Right atrium auricular region (tissue), 2 donors: ENCODE measurements around the gene SAP25. TPM values are rescaled to one million over a fixed set of nuclear protein-coding genes. Genes with fewer than 3 reads are reported as not detected.

Source experiments
- DNase-seq: peaks from one replicate; pipeline ENCODE4 v3.0.0-alpha.2; 2019; ENCODE audit warnings: low spot score
- H3K27ac ChIP-seq, 2 donors: fragments of 200-600 bp; sonication (generic); 1 replicate in 1 of 2; 2 replicates in 1 of 2; pipeline ENCODE4 v1.5.1; 2016 to 2019
- H3K27me3 ChIP-seq, 2 donors: fragments of 200-600 bp; sonication (generic); one replicate each; pipeline versions ENCODE4 v1.5.1 to v1.6.0; 2017 to 2019
- H3K36me3 ChIP-seq: fragments of 200-600 bp; sonication (generic); one replicate; pipeline ENCODE4 v1.5.1; 2016
- H3K4me1 ChIP-seq, 2 donors: fragments of 200-600 bp; sonication (generic); one replicate each; pipeline versions ENCODE4 v1.5.1 to v1.6.0; 2017 to 2019
- H3K4me3 ChIP-seq, 2 donors: fragments of 200-600 bp; sonication (generic); 1 replicate in 1 of 2; 2 replicates in 1 of 2; pipeline ENCODE4 v1.5.1; 2017 to 2019; ENCODE audit warnings: mild to moderate bottlenecking in 1 of 2, moderate library complexity in 1 of 2
- H3K9me3 ChIP-seq, 2 donors: fragments of 200-600 bp; sonication (generic); one replicate each; pipeline ENCODE4 v1.5.1; 2019
- total RNA-seq, 2 donors: library from RNA; depleted of rRNA; stranded (reverse); fragments of >200 nt; gene quantifications; one replicate each; pipeline ENCODE4 v1.1.0, GENCODE V29; 2016
- TF ChIP-seq, protein P1 (sequence below), 2 donors: fragments of 200-600 bp; sonication (generic); IDR thresholded peaks; one replicate each; pipeline ENCODE4 v1.5.1; 2019; ENCODE audit warnings: antibody characterized with exemption in 2 of 2

The SAP25 gene
- total RNA-seq, 2 donors from 2014 or later: not detected

GRCh38 chr7:100606313-100606712 lies 32.6 kb upstream of the SAP25 start:
- DNase-seq: no peak
- Histone ChIP-seq H3K27me3 (no peaks in the 10 kb centered on the region), H3K27ac (no peak overlapping the region), H3K4me3 (no peak overlapping the region), H3K9me3 (no peaks in the 10 kb centered on the region), H3K4me1 (peaks cover 0 to 35% of the 10 kb centered on the region in 2 donors), H3K36me3 (no peaks in the 10 kb centered on the region)
- TF ChIP-seq, protein P1, sequence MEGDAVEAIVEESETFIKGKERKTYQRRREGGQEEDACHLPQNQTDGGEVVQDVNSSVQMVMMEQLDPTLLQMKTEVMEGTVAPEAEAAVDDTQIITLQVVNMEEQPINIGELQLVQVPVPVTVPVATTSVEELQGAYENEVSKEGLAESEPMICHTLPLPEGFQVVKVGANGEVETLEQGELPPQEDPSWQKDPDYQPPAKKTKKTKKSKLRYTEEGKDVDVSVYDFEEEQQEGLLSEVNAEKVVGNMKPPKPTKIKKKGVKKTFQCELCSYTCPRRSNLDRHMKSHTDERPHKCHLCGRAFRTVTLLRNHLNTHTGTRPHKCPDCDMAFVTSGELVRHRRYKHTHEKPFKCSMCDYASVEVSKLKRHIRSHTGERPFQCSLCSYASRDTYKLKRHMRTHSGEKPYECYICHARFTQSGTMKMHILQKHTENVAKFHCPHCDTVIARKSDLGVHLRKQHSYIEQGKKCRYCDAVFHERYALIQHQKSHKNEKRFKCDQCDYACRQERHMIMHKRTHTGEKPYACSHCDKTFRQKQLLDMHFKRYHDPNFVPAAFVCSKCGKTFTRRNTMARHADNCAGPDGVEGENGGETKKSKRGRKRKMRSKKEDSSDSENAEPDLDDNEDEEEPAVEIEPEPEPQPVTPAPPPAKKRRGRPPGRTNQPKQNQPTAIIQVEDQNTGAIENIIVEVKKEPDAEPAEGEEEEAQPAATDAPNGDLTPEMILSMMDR (IDR thresholded peaks at IDR 0.05): no peak

DNA sequence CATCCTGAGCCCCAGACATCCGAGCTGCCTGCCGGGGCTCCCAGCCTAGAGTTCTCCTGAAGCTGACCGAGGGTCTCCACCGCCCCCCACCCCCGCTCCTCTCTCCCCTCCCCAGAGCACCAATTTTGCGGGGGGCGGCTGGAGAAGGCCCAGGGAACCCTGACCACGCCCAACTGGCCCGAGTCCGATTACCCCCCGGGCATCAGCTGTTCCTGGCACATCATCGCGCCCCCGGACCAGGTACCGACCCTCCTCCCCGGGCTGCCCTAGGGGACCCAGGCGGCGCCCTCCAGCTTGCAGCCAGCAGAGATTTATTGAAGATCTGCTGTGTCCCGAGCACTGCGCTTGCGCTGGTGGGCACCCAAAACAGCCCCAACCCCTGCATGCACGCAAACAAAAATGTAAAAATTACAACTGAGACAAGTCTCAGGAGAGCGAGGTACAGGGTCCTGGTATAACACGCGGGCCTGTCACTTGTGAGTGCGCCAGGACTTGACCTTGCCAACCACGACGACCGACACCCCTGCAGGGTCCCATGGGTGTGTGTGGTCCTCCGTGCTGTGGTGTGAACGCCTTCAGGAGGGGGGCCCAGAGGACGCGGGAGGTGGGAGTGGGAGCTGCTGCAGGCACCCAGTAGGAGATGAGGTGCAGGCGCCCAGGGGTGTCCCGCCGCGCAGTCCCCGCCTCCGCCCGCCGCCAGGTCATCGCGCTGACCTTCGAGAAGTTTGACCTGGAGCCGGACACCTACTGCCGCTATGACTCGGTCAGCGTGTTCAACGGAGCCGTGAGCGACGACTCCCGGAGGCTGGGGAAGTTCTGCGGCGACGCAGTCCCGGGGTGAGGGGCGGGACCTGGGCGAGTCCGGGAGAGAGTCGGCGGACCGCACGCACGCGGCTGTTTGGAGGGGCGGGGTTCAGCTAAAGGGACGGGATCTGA lies 31.5 kb upstream of the SAP25 start:
- Histone ChIP-seq H3K4me3 (peak overlapping the region; percentile 66 to 73), H3K27me3 (no peaks in the 10 kb centered on the region), H3K9me3 (no peaks in the 10 kb centered on the region), H3K27ac (peak overlapping the region; percentile 81 to 91), H3K4me1 (peaks cover 0 to 34% of the 10 kb centered on the region in 2 donors), H3K36me3 (no peaks in the 10 kb centered on the region)
- TF ChIP-seq, protein P1 (IDR thresholded peaks at IDR 0.05): no peak
- no peak for DNase-seq

DNA sequence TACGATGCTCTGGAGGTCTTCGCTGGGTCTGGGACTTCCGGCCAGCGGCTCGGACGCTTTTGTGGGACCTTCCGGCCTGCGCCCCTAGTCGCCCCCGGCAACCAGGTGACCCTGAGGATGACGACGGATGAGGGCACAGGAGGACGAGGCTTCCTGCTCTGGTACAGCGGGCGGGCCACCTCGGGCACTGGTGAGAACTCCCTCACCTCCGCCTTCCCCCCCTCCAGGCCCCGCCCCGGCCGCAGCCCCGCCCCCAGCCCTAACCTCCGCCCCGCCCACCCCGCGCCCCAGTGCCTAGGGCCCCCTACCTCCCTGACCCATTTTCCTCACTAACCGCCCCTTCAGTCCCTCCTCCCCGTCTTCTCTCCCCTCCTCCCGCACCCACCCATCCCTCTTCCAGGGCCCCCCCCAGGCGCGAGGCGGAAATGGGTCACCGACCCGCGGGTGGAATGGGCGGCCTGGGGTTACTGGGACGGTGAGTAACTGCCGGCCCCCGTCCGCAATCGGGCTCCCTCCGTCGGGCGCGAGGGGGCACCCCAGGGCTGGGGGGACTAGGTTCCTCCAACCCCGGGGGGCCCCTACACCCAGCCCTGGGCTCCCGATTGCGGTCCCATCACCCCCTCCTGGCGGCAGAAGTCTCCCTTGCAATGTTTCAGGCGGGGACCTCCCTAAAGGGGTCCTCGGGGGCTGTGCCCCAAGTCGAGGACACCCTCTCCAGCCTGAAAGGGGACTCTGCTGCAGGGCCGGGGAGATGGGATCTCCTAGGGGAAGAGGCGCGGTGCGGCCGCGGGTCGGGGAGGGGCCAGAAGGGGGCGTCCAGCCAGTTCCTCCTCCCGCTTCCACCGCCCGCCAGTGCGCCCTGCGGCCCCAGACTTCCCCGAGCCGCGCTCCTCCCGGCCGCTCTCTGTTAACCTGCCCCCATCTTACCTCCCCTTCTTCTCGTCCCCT lies 30.6 kb upstream of the SAP25 start:
- TF ChIP-seq, protein P1 (IDR thresholded peaks at IDR 0.05): peak; percentile 34 to 63
- peak; percentile 82 for DNase-seq
- peak overlapping the region; percentile 66 to 73 for H3K4me3 ChIP-seq
- H3K4me1 ChIP-seq: peaks cover 0 to 34% of the 10 kb centered on the region in 2 donors
- H3K27me3 ChIP-seq: no peaks in the 10 kb centered on the region
- no peaks in the 10 kb centered on the region for H3K36me3 ChIP-seq
- peak overlapping the region; percentile 81 to 91 for H3K27ac ChIP-seq
- no peaks in the 10 kb centered on the region for H3K9me3 ChIP-seq

- no peak for DNase-seq
- Histone ChIP-seq H3K27me3 (no peaks in the 10 kb centered on the region), H3K4me1 (peaks cover 0 to 34% of the 10 kb centered on the region in 2 donors), H3K4me3 (peak overlapping the region; percentile 66 to 73), H3K27ac (peak overlapping the region; percentile 81 to 91), H3K36me3 (no peaks in the 10 kb centered on the region), H3K9me3 (no peaks in the 10 kb centered on the region)
- TF ChIP-seq, protein P1 (IDR thresholded peaks at IDR 0.05): no peak
These were observed 30.0 kb upstream of the SAP25 start for GRCh38 chr7:100603726-100604027.

DNA sequence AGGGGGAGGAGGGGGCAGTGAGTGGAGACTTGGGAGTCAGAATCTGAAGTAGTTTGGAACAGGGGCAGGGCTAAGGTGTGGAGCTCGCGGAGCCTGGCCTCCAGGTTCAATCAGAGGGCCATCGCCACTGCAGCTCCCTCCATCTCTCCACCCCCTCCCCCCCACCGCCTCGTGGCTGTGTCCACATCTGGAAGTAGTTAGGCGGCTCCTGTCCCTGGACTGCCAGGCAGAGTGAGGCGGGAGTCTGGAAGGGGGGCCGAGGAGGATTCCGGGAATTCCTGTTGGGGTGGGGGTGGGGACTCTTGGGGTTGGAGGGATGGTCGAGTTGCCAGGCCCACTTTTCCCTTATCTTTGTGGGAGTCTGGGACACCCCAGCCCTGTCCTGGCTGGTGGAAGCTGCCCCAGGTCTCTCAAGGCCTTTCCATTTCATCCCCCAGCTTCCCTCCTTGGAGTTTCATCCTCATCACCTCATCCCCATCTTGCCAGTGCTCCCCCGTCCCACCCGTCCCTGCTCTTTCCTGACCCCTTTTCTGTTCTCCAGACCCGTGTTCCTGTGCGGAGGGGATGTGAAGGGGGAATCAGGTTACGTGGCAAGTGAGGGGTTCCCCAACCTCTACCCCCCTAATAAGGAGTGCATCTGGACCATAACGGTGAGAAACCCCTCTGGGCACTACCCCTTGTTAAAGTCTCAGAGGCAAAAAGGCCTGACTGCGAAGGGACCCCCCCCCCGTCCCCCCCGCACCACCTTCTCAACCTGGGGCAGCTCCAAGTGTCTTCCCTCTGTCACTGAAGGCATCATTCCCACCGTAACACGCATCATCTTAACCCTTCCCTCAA lies 29.4 kb upstream of the SAP25 start:
- H3K4me1 ChIP-seq: peaks cover 0 to 34% of the 10 kb centered on the region in 2 donors
- no peaks in the 10 kb centered on the region for H3K36me3 ChIP-seq
- peak overlapping the region; percentile 81 to 91 for H3K27ac ChIP-seq
- H3K4me3 ChIP-seq: peak overlapping the region; percentile 66 to 73
- no peaks in the 10 kb centered on the region for H3K9me3 ChIP-seq
- H3K27me3 ChIP-seq: no peaks in the 10 kb centered on the region
- peak; percentile 81 for DNase-seq
- TF ChIP-seq, protein P1 (IDR thresholded peaks at IDR 0.05): no peak
